Measurements from ENCODE around the gene DHH. TPM values are rescaled to one million over a fixed set of nuclear protein-coding genes. Genes with fewer than 3 reads are reported as not detected.

DHH gene
- total RNA-seq, 1 donor from 2014 or later, result 31.5 TPM

GRCh38 chr12:49104822-49105221, 10.2 kb upstream of the DHH start:
- no peak overlapping the region for H3K27ac ChIP-seq
- intact Hi-C loops (cut with DNase I), result loop anchor here (5.0 kb wide), 1 partner anchor 88 kb away; the partner anchor contains the start of gene PRKAG1
- peaks cover 58 to 61% of the 10 kb centered on the region in 2 donors for H3K36me3 ChIP-seq
- DNase-seq (ENCODE audit: low spot score in 2 of 2), result no peak
- no peaks in the 10 kb centered on the region for H3K27me3 ChIP-seq
- no peak overlapping the region for H3K4me3 ChIP-seq
- H3K4me1 ChIP-seq, result peaks cover 19 to 34% of the 10 kb centered on the region in 2 donors
- no peaks in the 10 kb centered on the region for H3K9me3 ChIP-seq
- TF ChIP-seq CTCF (IDR thresholded peaks at IDR 0.05), result no peak

- TF ChIP-seq CTCF (IDR thresholded peaks at IDR 0.05), result no peak
- Histone ChIP-seq H3K4me3 (no peak overlapping the region), H3K36me3 (peaks cover 87 to 90% of the 10 kb centered on the region in 2 donors), H3K9me3 (no peaks in the 10 kb centered on the region), H3K27me3 (no peaks in the 10 kb centered on the region), H3K4me1 (peaks cover 0 to 5% of the 10 kb centered on the region in 2 donors), H3K27ac (no peak overlapping the region)
- DNase-seq (ENCODE audit: low spot score in 2 of 2), result no peak
- intact Hi-C loops (cut with DNase I), result no loop called here
Measured at GRCh38 chr12:49100380-49100779, 5.8 kb upstream of the DHH start.

GRCh38 chr12:49098703-49099102, 4.1 kb upstream of the DHH start:
- Histone ChIP-seq H3K36me3 (peaks cover 73 to 74% of the 10 kb centered on the region in 2 donors), H3K27me3 (peaks cover 4% of the 10 kb centered on the region), H3K4me1 (peaks cover 4 to 9% of the 10 kb centered on the region in 2 donors), H3K9me3 (no peaks in the 10 kb centered on the region), H3K4me3 (no peak overlapping the region), H3K27ac (no peak overlapping the region)
- intact Hi-C loops (cut with DNase I), result no loop called here
- no peak for TF ChIP-seq CTCF (IDR thresholded peaks at IDR 0.05)
- DNase-seq (ENCODE audit: low spot score in 2 of 2), result no peak

- H3K4me1 ChIP-seq, result peaks cover 4 to 9% of the 10 kb centered on the region in 2 donors
- no peak overlapping the region for H3K4me3 ChIP-seq
- TF ChIP-seq CTCF (IDR thresholded peaks at IDR 0.05), result peak; percentile 54 to 83 (median 69)
- H3K36me3 ChIP-seq, result peaks cover 66 to 68% of the 10 kb centered on the region in 2 donors
- DNase-seq (ENCODE audit: low spot score in 2 of 2), result peak in 1 of 2 donors; percentile 69
- intact Hi-C loops (cut with DNase I), result no loop called here
- no peak overlapping the region for H3K27ac ChIP-seq
- no peaks in the 10 kb centered on the region for H3K9me3 ChIP-seq
- peaks cover 10% of the 10 kb centered on the region for H3K27me3 ChIP-seq
Measured at GRCh38 chr12:49098035-49098451, 3.4 kb upstream of the DHH start.

- DNase-seq (ENCODE audit: low spot score in 2 of 2), result no peak
- TF ChIP-seq CTCF (IDR thresholded peaks at IDR 0.05), result no peak
- Histone ChIP-seq H3K27ac (no peak overlapping the region), H3K9me3 (no peaks in the 10 kb centered on the region), H3K36me3 (peaks cover 60 to 61% of the 10 kb centered on the region in 2 donors), H3K4me3 (no peak overlapping the region), H3K4me1 (peaks cover 4 to 11% of the 10 kb centered on the region in 2 donors), H3K27me3 (peaks cover 10% of the 10 kb centered on the region)
- intact Hi-C loops (cut with DNase I), result no loop called here
Measured at GRCh38 chr12:49097381-49097780, 2.8 kb upstream of the DHH start.

- Histone ChIP-seq H3K9me3 (no peaks in the 10 kb centered on the region), H3K27ac (no peak overlapping the region), H3K27me3 (peaks cover 10% of the 10 kb centered on the region), H3K36me3 (peaks cover 36 to 37% of the 10 kb centered on the region in 2 donors), H3K4me1 (peaks cover 12 to 26% of the 10 kb centered on the region in 2 donors), H3K4me3 (peak overlapping the region in 1 of 2 donors; percentile 24)
- intact Hi-C loops (cut with DNase I), result no loop called here
- no peak for TF ChIP-seq CTCF (IDR thresholded peaks at IDR 0.05)
- no peak for DNase-seq (ENCODE audit: low spot score in 2 of 2)
Measured at GRCh38 chr12:49094975-49095365, 369 bp upstream of the DHH start.

All from ascending aorta (tissue), 2 donors.